Measurements from ENCODE around the gene C1orf141.

C1orf141 gene

GRCh38 chr1:67126111-67126746, 8.5 kb downstream of the C1orf141 start:
- no peak for TF ChIP-seq CTCF (IDR thresholded peaks at IDR 0.05)

DNA sequence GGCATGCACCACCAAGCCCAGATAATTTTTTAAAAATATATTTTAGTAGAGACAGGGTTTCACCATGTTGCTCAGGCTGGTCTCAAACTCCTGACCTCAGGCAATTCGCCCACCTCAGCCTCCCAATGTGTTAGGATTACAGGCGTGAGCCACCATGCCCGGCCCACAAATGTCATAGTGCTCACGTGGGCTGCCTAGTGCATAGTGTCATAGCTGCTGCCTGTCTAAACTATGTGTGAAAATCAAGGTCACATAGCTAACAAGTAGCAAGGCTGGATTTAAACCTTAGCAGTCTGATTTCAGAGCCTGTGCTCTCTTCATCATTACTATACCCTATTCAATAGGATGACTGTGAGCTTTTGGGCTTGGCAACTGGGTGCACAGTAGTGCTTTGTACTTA, 10.3 kb downstream of the C1orf141 start:
- no peak for TF ChIP-seq CTCF (IDR thresholded peaks at IDR 0.05)

- TF ChIP-seq CTCF (IDR thresholded peaks at IDR 0.05) = no peak
These were observed 13.7 kb downstream of the C1orf141 start for GRCh38 chr1:67120855-67121619.

DNA sequence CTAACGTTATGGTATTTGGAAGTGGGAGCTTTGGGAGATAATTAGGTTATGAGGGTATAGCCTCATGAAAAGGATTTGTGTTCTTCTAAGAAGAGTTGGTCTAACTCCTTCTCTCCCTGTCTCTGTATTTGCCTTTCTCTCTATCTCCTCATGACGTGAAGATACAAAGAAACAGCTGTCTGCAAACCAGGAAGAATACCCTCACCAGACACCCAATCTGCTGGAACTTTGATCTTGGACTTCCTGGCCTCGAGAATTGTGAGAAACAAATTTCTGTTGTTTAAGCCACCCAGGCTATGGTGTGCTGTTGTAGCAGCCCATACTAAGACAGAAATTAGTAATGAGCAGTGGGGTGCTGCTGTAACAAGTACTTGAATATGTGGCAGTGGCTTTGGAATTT, 16.1 kb downstream of the C1orf141 start:
- no peak for TF ChIP-seq CTCF (IDR thresholded peaks at IDR 0.05)

GRCh38 chr1:67118191-67118590, 16.6 kb downstream of the C1orf141 start:
- no peak for TF ChIP-seq CTCF (IDR thresholded peaks at IDR 0.05)

- no peak for TF ChIP-seq CTCF (IDR thresholded peaks at IDR 0.05)
These were observed 20.6 kb downstream of the C1orf141 start for GRCh38 chr1:67114162-67114561.

DNA sequence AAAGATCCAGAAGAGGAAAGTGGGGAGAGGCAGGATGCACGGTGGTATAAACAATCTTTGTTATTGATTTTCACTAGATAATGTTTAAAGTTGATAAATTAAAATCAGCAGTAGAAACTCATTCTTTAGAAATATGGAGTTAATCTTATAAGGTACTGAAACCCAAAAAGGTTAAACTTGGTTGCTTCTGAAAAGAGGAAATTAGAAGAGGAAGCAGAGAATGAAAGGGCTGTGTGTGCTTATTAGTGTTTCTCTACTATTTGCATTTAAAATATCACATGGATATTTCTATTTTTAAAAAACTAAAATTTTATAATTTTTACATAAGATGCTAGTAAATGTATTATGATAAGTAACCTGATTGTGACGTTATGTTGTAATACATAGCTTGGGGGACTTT, 24.4 kb downstream of the C1orf141 start:
- no peak for TF ChIP-seq CTCF (IDR thresholded peaks at IDR 0.05)
